GM19328 (cell line): Measurements from ENCODE around the gene UBXN7.
A peak's percentile ranks its signal among the peaks of the same experiment; 100 is the strongest.
"Not testable (repeated sequence)": the region's sequence is repeated elsewhere in the genome, so short reads cannot be mapped to it uniquely, and the experiment has no call there.

Source experiments
- ATAC-seq: cut with Tn5 transposase; IDR thresholded peaks from one replicate; pipeline ENCODE4 v1.9.1; 2021; ENCODE audit warnings: mild to moderate bottlenecking, moderate library complexity; ENCODE audit not compliant: unreplicated experiment

Gene UBXN7

DNA sequence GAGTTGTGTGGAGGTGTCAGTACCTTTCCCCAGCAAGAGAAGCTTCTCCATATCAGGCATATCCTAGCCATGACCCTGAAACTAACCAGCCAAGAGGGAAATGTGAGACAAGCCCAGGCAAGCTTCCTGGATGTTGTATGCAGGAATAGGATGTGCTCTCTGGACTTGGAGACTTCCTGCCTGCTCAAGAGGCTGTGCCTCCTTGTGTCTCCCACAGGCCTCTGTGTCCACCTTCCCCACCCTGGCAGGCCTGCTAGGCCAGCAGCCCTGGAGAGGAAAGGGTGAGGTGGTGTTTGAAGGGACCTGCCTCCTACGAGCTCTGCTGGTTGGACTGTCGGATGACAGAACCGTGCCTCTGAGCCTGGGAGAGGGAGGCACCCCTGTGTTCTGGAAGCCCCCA is 112.1 kb downstream of the UBXN7 start:
- no peak for ATAC-seq

DNA sequence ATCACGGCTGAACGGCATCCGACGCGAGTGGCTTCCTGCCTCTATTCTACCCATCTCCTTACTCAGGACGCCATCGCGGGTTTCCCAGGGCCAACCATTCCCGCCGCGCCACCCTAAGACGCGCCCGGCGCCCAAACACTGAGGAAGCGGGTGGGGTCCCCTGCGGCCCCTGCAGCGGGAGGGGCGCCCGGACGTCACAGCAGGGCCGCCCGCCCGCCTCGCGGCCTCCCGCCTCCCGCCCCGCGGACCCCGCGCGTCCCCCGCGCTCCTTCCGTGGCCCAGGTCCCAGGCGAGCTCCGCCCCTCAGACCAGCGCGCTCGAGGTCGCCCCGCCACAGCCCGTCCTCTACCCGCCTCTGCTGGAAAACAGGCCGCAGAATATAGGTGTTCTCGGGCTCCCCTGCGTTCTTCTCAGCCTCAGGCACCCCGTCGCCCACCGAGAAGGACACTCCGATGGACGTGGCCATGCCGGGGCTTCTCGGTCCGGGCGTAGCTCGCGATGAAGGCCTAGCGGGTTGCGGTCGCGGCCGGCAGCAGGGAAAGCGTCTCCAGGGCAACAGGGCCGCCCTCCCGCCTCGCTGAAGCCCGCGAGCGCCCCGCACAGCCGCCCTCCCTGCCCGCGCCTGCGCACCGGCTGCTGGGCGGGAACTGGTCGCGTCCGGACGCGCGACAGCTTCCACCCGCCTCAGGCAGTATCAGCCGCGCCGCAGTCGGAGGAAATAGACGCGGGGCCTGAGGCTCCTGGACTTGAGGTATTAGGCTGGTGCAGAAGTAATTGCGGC is 114.3 kb downstream of the UBXN7 start, which contains the start of gene DYNLT2B:
TSS of gene DYNLT2B (minus strand) at position 554 of the 781 bp plus-strand sequence. CDS start at position 466, 88 bp downstream.
- ATAC-seq: peak; percentile 82

GRCh38 chr3:196316799-196317686 is 115.2 kb downstream of the UBXN7 start:
- ATAC-seq: not testable (repeated sequence)

DNA sequence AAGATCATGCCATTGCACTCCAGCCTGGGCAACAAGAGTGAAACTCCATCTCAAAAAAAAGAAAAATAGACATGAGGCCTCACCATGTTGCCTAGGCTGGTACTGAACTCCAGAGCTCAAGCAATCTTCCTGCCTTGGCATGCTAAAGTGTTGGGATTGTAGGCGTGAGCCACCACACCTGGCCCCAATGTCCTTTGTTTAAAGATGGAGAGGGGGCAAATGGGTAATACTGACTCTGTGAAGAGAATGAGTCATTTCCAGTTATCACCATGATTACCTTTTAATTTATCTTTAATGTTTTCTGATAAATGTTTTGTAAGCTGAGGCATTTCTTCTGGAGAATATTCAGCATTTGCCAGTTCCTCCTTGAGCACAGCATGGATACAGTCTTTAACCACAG is 116.4 kb downstream of the UBXN7 start:
- ATAC-seq: no peak

- ATAC-seq: no peak
Observed at GRCh38 chr3:196314597-196314996, 117.6 kb downstream of the UBXN7 start.

GRCh38 chr3:196314086-196314485 is 118.1 kb downstream of the UBXN7 start:
- not testable (repeated sequence) for ATAC-seq

DNA sequence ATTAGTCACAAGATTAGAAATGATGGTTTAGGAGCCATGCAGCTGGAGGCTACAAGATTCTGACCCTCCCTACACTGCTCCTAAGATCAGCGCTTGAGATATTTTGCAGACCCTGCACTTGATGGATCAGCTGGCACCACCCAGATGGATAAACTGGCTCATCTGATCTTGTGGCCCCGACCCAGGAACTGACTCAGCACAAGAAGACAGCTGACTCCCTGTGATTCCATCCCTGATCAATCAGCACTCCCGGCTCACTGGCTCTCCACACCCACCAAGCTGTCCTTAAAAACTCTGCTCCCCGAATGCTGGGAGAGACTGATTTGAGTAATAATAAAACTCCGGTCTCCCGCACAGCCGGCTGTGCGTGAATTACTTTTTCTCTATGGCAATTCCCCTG is 129.3 kb downstream of the UBXN7 start:
- ATAC-seq: not testable (repeated sequence)

DNA sequence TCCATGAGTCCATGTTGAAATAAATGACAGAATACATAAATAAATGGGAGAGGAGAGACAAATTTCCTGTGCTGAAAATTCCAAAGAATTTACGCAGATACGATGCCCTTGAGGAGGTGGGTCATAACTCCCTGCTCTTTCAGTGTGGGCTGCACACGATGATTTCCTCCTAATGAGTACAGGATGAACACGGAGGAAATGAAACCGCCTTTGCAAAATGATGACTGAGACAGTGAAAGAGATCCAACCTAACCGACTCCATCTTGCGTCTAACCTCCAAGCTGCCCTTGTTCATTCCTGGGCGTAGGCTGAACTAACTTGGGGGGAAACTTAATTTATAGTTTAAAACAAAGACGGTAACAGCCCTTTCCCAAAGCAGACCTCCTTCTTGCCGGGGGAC is 129.7 kb downstream of the UBXN7 start:
- not testable (repeated sequence) for ATAC-seq

GRCh38 chr3:196298521-196298920 is 133.7 kb downstream of the UBXN7 start:
- ATAC-seq: no peak
